ENCODE data around the gene CHRM5. TPM values are rescaled to one million over a fixed set of nuclear protein-coding genes. Genes with fewer than 3 reads are reported as not detected.
A peak's percentile ranks its signal among the peaks of the same experiment; 100 is the strongest.

The CHRM5 gene
- polyA plus RNA-seq, 6 donors from 2014 or later, result 0.09 TPM; not detected in 5

DNA sequence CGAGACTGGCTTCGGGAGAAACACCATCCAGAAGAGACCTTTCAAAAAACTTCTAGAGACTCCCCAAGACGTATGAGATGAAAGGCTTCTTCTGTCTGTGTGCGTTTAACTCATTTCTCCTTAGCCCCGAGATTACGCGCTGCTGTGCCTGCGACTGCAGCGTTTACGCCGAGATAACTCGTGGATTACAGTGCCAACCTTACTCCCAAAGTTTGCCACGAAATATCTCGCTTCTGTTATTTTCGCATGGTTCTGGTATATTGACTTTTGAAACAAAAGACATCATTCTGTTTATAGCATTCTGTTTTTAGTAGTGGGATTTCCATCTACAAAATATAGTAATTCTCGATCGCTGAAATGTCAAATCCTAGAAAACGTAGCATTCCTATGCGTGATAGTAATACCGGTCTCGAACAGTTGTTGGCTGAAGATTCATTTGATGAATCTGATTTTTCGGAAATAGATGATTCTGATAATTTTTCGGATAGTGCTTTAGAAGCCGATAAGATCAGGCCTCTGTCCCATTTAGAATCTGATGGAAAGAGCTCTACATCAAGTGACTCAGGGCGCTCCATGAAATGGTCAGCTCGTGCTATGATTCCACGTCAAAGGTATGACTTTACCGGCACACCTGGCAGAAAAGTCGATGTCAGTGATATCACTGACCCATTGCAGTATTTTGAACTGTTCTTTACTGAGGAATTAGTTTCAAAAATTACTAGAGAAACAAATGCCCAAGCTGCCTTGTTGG, 134.1 kb downstream of the CHRM5 start:
- H3K27ac Mint-ChIP-seq, result peak overlapping the region; percentile 98 to 100 (median 99)
- H3K27me3 Mint-ChIP-seq, result no peaks in the 10 kb centered on the region
- no peak for DNase-seq
- H3K4me1 Mint-ChIP-seq, result peaks cover 13 to 45% (median 22%) of the 10 kb centered on the region in 3 donors
- peaks cover 0 to 6% of the 10 kb centered on the region in 2 donors for H3K36me3 Mint-ChIP-seq
- H3K9me3 Mint-ChIP-seq, result peaks cover 0 to 3% (median 0%) of the 10 kb centered on the region in 7 donors
- H3K4me3 Mint-ChIP-seq, result peak overlapping the region; percentile 96 to 100 (median 99)
- no peak for ATAC-seq (ENCODE audit: low read depth in 2 of 2)

- H3K4me3 Mint-ChIP-seq, result peak overlapping the region in 1 of 8 donors; percentile 77
- no peak for DNase-seq
These were observed 138.1 kb downstream of the CHRM5 start for GRCh38 chr15:34106423-34106822.

GRCh38 chr15:34107315-34107714, 139.0 kb downstream of the CHRM5 start:
- H3K4me1 Mint-ChIP-seq, result peaks cover 0 to 14% (median 0%) of the 10 kb centered on the region in 3 donors
- DNase-seq (no peak), ATAC-seq (ENCODE audit: low read depth in 2 of 2) (no peak)
- H3K9me3 Mint-ChIP-seq, result peaks cover 0 to 2% (median 0%) of the 10 kb centered on the region in 7 donors
- no peaks in the 10 kb centered on the region for H3K36me3 Mint-ChIP-seq
- no peak overlapping the region for H3K27ac Mint-ChIP-seq
- H3K4me3 Mint-ChIP-seq, result no peak overlapping the region
- H3K27me3 Mint-ChIP-seq, result no peaks in the 10 kb centered on the region

More at GRCh38 chr15:34106423-34106822, 138.1 kb downstream of the CHRM5 start:
- H3K27me3 Mint-ChIP-seq, result no peaks in the 10 kb centered on the region
- H3K27ac Mint-ChIP-seq, result no peak overlapping the region
- peaks cover 4 to 22% (median 4%) of the 10 kb centered on the region in 3 donors for H3K4me1 Mint-ChIP-seq
- H3K9me3 Mint-ChIP-seq, result peaks cover 0 to 3% (median 0%) of the 10 kb centered on the region in 7 donors
- peaks cover 0 to 6% of the 10 kb centered on the region in 2 donors for H3K36me3 Mint-ChIP-seq
- no peak for ATAC-seq (ENCODE audit: low read depth in 2 of 2)

DNA sequence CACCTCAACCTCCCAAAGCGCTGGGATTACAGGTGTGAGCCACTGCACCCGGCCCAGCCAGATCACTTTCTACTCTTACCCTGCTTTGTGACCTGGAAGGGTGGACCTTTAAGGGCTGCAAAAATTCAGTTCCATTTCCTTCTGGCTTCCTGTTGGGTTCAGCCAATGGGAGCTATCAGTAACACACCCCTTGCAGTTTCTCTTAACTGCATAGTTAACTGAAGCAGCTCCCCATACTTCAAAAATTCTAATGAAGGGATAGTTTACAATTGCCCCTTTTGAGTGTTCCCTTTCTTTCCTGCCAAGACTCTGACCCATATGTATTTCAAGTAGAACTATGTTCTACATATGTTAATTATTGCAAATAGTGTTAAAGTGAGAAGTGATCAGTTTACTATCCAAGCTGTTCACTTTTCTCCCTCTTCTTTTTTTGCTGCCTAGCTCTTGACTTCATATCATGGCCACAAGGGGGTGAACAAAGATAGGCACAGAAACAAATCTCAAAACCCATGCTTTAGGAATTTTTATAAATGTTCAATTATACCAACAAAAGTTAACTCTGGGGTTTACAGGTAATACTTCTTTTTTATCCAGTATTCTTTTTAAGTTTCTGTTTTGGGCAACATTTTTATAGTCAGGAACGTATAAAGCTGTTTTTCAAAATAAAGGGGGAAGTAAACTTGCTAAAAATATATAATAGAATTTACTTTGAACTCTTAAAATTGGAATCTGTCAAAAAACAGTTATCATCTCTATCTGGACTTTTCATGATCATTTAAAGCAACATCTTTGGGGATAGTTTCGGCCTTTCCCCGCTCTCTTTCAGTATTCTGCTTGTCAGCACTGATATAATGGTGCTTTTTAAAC, 141.7 kb downstream of the CHRM5 start:
- Mint-ChIP-seq H3K36me3 (no peaks in the 10 kb centered on the region), H3K4me1 (peaks cover 0 to 3% (median 0%) of the 10 kb centered on the region in 3 donors), H3K9me3 (peaks cover 0 to 1% (median 0%) of the 10 kb centered on the region in 7 donors), H3K27ac (no peak overlapping the region), H3K27me3 (peaks cover 0 to 10% (median 4%) of the 10 kb centered on the region in 3 donors), H3K4me3 (peak overlapping the region in 1 of 8 donors; percentile 20)
- DNase-seq, result no peak
- peak in 1 of 2 donors; percentile 33 for ATAC-seq (ENCODE audit: low read depth in 2 of 2)

- no peaks in the 10 kb centered on the region for H3K9me3 Mint-ChIP-seq
- no peaks in the 10 kb centered on the region for H3K4me1 Mint-ChIP-seq
These were observed 143.2 kb downstream of the CHRM5 start for GRCh38 chr15:34111488-34111887.

DNA sequence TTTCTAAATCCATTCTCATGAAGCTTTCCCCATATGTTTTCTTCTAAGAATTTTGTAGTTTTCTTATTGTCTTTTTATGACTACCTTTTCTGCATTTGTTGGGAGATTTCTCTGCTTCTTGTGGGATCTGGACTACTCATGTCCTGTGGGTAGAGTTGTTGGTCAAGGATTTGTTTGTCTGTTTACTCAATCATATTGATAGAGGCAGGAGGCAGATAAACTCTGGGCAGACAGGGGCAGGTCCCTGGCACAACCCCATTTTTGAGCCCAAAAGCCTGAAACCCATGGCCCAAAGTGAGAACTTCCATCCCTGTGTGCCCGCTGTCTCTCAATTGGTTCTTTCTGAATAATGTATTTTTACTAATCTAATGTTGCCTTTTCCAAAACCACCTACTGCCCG, 145.9 kb downstream of the CHRM5 start:
- Mint-ChIP-seq H3K27ac (no peak overlapping the region), H3K4me3 (no peak overlapping the region), H3K9me3 (no peaks in the 10 kb centered on the region), H3K4me1 (no peaks in the 10 kb centered on the region), H3K27me3 (peaks cover 11 to 17% (median 12%) of the 10 kb centered on the region in 3 donors), H3K36me3 (no peaks in the 10 kb centered on the region)
- DNase-seq, result no peak
- ATAC-seq (ENCODE audit: low read depth in 2 of 2), result no peak

More at GRCh38 chr15:34111488-34111887, 143.2 kb downstream of the CHRM5 start:
- Mint-ChIP-seq H3K27me3 (peaks cover under 1 to 10% (median 4%) of the 10 kb centered on the region in 3 donors), H3K27ac (no peak overlapping the region), H3K36me3 (no peaks in the 10 kb centered on the region), H3K4me3 (no peak overlapping the region)
- no peak for ATAC-seq (ENCODE audit: low read depth in 2 of 2)
- DNase-seq, result no peak

- Mint-ChIP-seq H3K9me3 (no peaks in the 10 kb centered on the region), H3K27ac (no peak overlapping the region), H3K36me3 (no peaks in the 10 kb centered on the region), H3K4me1 (no peaks in the 10 kb centered on the region), H3K4me3 (no peak overlapping the region), H3K27me3 (peaks cover 12 to 17% (median 13%) of the 10 kb centered on the region in 3 donors)
- ATAC-seq (ENCODE audit: low read depth in 2 of 2) (no peak), DNase-seq (no peak)
These were observed 146.4 kb downstream of the CHRM5 start for GRCh38 chr15:34114739-34115138.

GRCh38 chr15:34116620-34117019, 148.3 kb downstream of the CHRM5 start:
- Mint-ChIP-seq H3K4me3 (no peak overlapping the region), H3K9me3 (no peaks in the 10 kb centered on the region), H3K27me3 (peaks cover 21 to 28% (median 22%) of the 10 kb centered on the region in 3 donors), H3K27ac (no peak overlapping the region), H3K36me3 (no peaks in the 10 kb centered on the region), H3K4me1 (no peaks in the 10 kb centered on the region)
- ATAC-seq (ENCODE audit: low read depth in 2 of 2), result no peak
- DNase-seq, result no peak

Other genes starting within 250 kb of the CHRM5 start
- gene AVEN, start 70.7 kb downstream of the CHRM5 start, polyA plus RNA-seq (ENCODE audit: low read depth in 6 of 6), result 10 to 100 TPM in 1 of 6 donors, 1 to 10 TPM in 5; 4.4 to 10.0 (median 6.8) TPM
- 100 to 1,000 TPM in 1 of 6 donors, 10 to 100 TPM in 5; 91.8 to 106 (median 96.0) TPM for gene EMC7, start 133.4 kb downstream of the CHRM5 start, polyA plus RNA-seq (ENCODE audit: low read depth in 6 of 6)
- 1 to 10 TPM; 1.3 to 3.7 (median 2.5) TPM for gene PGBD4, start 133.6 kb downstream of the CHRM5 start, polyA plus RNA-seq (ENCODE audit: low read depth in 6 of 6)
- 10 to 100 TPM; 30.4 to 67.1 (median 43.0) TPM for gene KATNBL1, start 241.6 kb downstream of the CHRM5 start, polyA plus RNA-seq (ENCODE audit: low read depth in 6 of 6)